Measurements from ENCODE around the gene KHDC1. TPM values are rescaled to one million over a fixed set of nuclear protein-coding genes. Genes with fewer than 3 reads are reported as not detected.

KHDC1 gene
- total RNA-seq, 1 experiment from 2014 or later = 8.6 TPM

GRCh38 chr6:73290435-73290834 is 27.4 kb upstream of the KHDC1 start:
- H3K4me3 Mint-ChIP-seq (ENCODE audit: unreplicated experiment) = no peak overlapping the region
- ChIA-PET POLR2A (no interaction called here), CTCF (interaction anchor here (0.6 to 1.7 kb wide), 2 partner anchors 14 to 19 kb away, joined by 4 read pairs; no protein-coding TSS in a partner anchor)
- H3K27me3 ChIP-seq (replicated peaks; ENCODE audit: control insufficient read depth, insufficient read depth, low read length) = no peaks in the 10 kb centered on the region
- H3K27ac Mint-ChIP-seq (ENCODE audit: unreplicated experiment) = no peak overlapping the region
- H3K9me3 Mint-ChIP-seq (ENCODE audit: unreplicated experiment) = no peaks in the 10 kb centered on the region
- intact Hi-C loops (cut with micrococcal nuclease; ENCODE audit: unreplicated experiment) = no loop called here
- no peak for TF ChIP-seq CTCF (IDR thresholded peaks at IDR 0.05; ENCODE audit: insufficient read depth in 1 of 2, low read depth in 1 of 2, low read length in 1 of 2, severe bottlenecking in 1 of 2, unreplicated experiment in 1 of 2)
- H3K4me3 ChIP-seq (ENCODE audit: low read depth, low read length) = no peak overlapping the region
- 0 out of 2 replicates have a peak, but pooled peaks cover 8% of the 10 kb centered on the region for H3K4me1 ChIP-seq
- peaks cover 5% of the 10 kb centered on the region for H3K36me3 Mint-ChIP-seq (ENCODE audit: insufficient read depth, unreplicated experiment)
- H3K4me1 Mint-ChIP-seq (ENCODE audit: low read depth, unreplicated experiment) = peaks cover 8% of the 10 kb centered on the region
- DNase-seq = no peak
- no peaks in the 10 kb centered on the region for H3K36me3 ChIP-seq (ENCODE audit: control insufficient read depth, insufficient read depth, low read length)
- no peaks in the 10 kb centered on the region for H3K27me3 Mint-ChIP-seq (ENCODE audit: insufficient read depth, unreplicated experiment)
- H3K9me3 ChIP-seq = no peaks in the 10 kb centered on the region
- BruUV-seq (replicated peaks) = no TSS peak

- POLR2A ChIA-PET = no interaction called here
- Mint-ChIP-seq H3K4me3 (ENCODE audit: unreplicated experiment) (no peak overlapping the region), H3K4me1 (ENCODE audit: low read depth, unreplicated experiment) (peaks cover 9% of the 10 kb centered on the region), H3K9me3 (ENCODE audit: unreplicated experiment) (no peaks in the 10 kb centered on the region), H3K27me3 (ENCODE audit: insufficient read depth, unreplicated experiment) (no peaks in the 10 kb centered on the region), H3K36me3 (ENCODE audit: insufficient read depth, unreplicated experiment) (peaks cover 16% of the 10 kb centered on the region), H3K27ac (ENCODE audit: unreplicated experiment) (no peak overlapping the region)
- H3K4me3 ChIP-seq (ENCODE audit: low read depth, low read length) = no peak overlapping the region
- no peaks in the 10 kb centered on the region for H3K27me3 ChIP-seq (replicated peaks; ENCODE audit: control insufficient read depth, insufficient read depth, low read length)
- no peaks in the 10 kb centered on the region for H3K36me3 ChIP-seq (ENCODE audit: control insufficient read depth, insufficient read depth, low read length)
- no TSS peak for BruUV-seq (replicated peaks)
- no peaks in the 10 kb centered on the region for H3K9me3 ChIP-seq
- intact Hi-C loops (cut with micrococcal nuclease; ENCODE audit: unreplicated experiment) = no loop called here
- peaks cover 23% of the 10 kb centered on the region; the same call in 1 of the 2 replicates for H3K4me1 ChIP-seq
- DNase-seq = no peak
- no peak for TF ChIP-seq CTCF (IDR thresholded peaks at IDR 0.05; ENCODE audit: insufficient read depth in 1 of 2, low read depth in 1 of 2, low read length in 1 of 2, severe bottlenecking in 1 of 2, unreplicated experiment in 1 of 2)
- CTCF ChIA-PET = no interaction called here
Observed at GRCh38 chr6:73286752-73287151, 23.8 kb upstream of the KHDC1 start.

GRCh38 chr6:73285674-73286283 is 22.8 kb upstream of the KHDC1 start:
- Histone ChIP-seq H3K4me3 (ENCODE audit: low read depth, low read length) (no peak overlapping the region), H3K9me3 (no peaks in the 10 kb centered on the region), H3K36me3 (ENCODE audit: control insufficient read depth, insufficient read depth, low read length) (no peaks in the 10 kb centered on the region), H3K4me1 (peaks cover 23% of the 10 kb centered on the region; the same call in 1 of the 2 replicates), H3K27me3 (replicated peaks; ENCODE audit: control insufficient read depth, insufficient read depth, low read length) (no peaks in the 10 kb centered on the region)
- Mint-ChIP-seq H3K36me3 (ENCODE audit: insufficient read depth, unreplicated experiment) (peaks cover 16% of the 10 kb centered on the region), H3K27me3 (ENCODE audit: insufficient read depth, unreplicated experiment) (no peaks in the 10 kb centered on the region), H3K27ac (ENCODE audit: unreplicated experiment) (no peak overlapping the region), H3K9me3 (ENCODE audit: unreplicated experiment) (no peaks in the 10 kb centered on the region), H3K4me3 (ENCODE audit: unreplicated experiment) (no peak overlapping the region), H3K4me1 (ENCODE audit: low read depth, unreplicated experiment) (peaks cover 9% of the 10 kb centered on the region)
- intact Hi-C loops (cut with micrococcal nuclease; ENCODE audit: unreplicated experiment) = loop anchor here (1.0 kb wide), 3 partner anchors 24 to 103 kb away; no protein-coding TSS in a partner anchor
- ChIA-PET POLR2A (interaction anchor here (0.7 to 1.3 kb wide), 3 partner anchors 24 to 169 kb away, joined by 3 read pairs; no protein-coding TSS in a partner anchor), CTCF (interaction anchor here (0.6 to 1.8 kb wide), 7 partner anchors 10 to 108 kb away, joined by 3 to 60 read pairs (median 4); no protein-coding TSS in a partner anchor)
- DNase-seq = peak in 1 of 2 experiments; percentile 42
- peak; percentile 19 to 56 for TF ChIP-seq CTCF (IDR thresholded peaks at IDR 0.05; ENCODE audit: insufficient read depth in 1 of 2, low read depth in 1 of 2, low read length in 1 of 2, severe bottlenecking in 1 of 2, unreplicated experiment in 1 of 2)
- no TSS peak for BruUV-seq (replicated peaks)
